ENCODE data around the gene GPANK1. TPM values are rescaled to one million over a fixed set of nuclear protein-coding genes. Genes with fewer than 3 reads are reported as not detected.

The GPANK1 gene
- total and polyA plus RNA-seq, 2 of the 13 experiments (the other 11 are each of a cell fraction or from before 2014, with no cell fraction given), result 15.4 to 22.8 TPM

DNA sequence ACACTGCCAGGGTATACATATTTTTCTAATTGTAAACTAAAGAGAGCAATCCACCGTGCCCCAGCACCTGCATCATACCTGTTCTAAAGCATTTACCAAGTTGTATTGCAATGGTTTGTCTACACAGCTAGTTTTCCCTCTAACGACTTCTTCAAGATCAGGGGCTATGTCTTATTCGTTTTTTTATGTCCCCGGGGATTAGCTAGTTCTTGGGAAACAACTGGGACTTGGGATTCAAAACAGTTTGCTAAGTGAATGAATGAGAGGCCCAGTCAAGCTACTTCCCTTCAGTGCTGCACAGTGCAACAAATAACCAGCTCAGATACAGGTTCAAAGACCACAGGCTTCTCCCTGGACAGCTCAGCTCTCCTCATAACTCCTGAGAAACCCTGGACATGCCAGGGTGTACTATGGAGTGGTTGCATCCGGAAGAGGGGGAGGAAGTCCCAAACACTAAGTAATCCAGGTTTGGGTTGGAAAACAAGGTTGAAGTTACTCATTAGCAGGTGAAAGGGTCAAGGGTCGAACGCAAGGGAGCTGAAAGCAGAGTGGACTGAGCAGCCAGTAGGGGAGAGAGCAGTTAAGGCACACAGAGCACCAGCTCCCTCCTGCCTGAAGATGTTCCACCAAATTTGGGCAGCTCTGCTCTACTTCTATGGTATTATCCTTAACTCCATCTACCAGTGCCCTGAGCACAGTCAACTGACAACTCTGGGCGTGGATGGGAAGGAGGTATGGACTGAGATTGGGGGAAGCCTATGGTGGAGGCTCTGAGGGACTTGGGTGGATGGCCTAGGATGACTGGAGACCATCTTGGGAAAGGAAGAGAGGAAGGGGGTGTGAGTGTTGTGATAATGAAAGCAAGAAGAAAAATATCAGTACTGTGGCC is 9.2 kb downstream of the GPANK1 start, which contains the start of gene APOM (continued):
- TF ChIP-seq HHEX (CRISPR knock-in tag; IDR thresholded peaks at IDR 0.05), result 0 out of 2 replicates have a peak, but pooled peaks have one; percentile 49
- TF ChIP-seq MEF2D (CRISPR knock-in tag; IDR thresholded peaks at IDR 0.05), result peak; percentile 98
- TF ChIP-seq RARA (CRISPR knock-in tag; IDR thresholded peaks at IDR 0.05), result peak; percentile 96
- no peak for TF ChIP-seq EZH2 (conservative IDR thresholded peaks at IDR 0.05; ENCODE audit: low read depth, low read length)
- peak; percentile 71 for TF ChIP-seq SP4 (CRISPR knock-in tag; IDR thresholded peaks at IDR 0.05)
- peak; percentile 96; the same call in 1 of the 2 replicates for TF ChIP-seq THYN1 (CRISPR knock-in tag; IDR thresholded peaks at IDR 0.05; ENCODE audit: borderline replicate concordance, low read depth)
- peak; percentile 83; the same call in 1 of the 2 replicates for TF ChIP-seq SALL2 (CRISPR knock-in tag; IDR thresholded peaks at IDR 0.05)
- TF ChIP-seq ZNF562 (CRISPR knock-in tag; IDR thresholded peaks at IDR 0.05; ENCODE audit: borderline replicate concordance), result no peak
- peak; percentile 43; the same call in 1 of the 2 replicates for TF ChIP-seq KLF6 (CRISPR knock-in tag; IDR thresholded peaks at IDR 0.05)
- TF ChIP-seq, protein P1, sequence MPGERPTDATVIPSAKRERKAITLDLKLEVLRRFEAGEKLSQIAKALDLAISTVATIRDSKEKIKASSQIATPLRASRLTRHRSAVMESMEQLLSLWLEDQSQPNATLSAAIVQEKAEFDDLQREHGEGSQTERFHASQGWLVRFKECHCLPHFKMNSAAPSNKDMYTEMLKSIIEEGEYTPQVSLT (CRISPR knock-in tag; IDR thresholded peaks at IDR 0.05; ENCODE audit: borderline replicate concordance, low read depth), result 0 out of 2 replicates have a peak, but pooled peaks have one; percentile 69
- TF ChIP-seq, protein P2, sequence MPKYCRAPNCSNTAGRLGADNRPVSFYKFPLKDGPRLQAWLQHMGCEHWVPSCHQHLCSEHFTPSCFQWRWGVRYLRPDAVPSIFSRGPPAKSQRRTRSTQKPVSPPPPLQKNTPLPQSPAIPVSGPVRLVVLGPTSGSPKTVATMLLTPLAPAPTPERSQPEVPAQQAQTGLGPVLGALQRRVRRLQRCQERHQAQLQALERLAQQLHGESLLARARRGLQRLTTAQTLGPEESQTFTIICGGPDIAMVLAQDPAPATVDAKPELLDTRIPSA (CRISPR knock-in tag; IDR thresholded peaks at IDR 0.05; ENCODE audit: borderline replicate concordance), result 0 out of 2 replicates have a peak, but pooled peaks have one; percentile 74
- peak; percentile 86; the same call in 1 of the 2 replicates for TF ChIP-seq GZF1 (CRISPR knock-in tag; IDR thresholded peaks at IDR 0.05)
- TF ChIP-seq ZBTB1 (CRISPR knock-in tag; IDR thresholded peaks at IDR 0.05; ENCODE audit: borderline replicate concordance), result no peak
- TF ChIP-seq, protein P3, sequence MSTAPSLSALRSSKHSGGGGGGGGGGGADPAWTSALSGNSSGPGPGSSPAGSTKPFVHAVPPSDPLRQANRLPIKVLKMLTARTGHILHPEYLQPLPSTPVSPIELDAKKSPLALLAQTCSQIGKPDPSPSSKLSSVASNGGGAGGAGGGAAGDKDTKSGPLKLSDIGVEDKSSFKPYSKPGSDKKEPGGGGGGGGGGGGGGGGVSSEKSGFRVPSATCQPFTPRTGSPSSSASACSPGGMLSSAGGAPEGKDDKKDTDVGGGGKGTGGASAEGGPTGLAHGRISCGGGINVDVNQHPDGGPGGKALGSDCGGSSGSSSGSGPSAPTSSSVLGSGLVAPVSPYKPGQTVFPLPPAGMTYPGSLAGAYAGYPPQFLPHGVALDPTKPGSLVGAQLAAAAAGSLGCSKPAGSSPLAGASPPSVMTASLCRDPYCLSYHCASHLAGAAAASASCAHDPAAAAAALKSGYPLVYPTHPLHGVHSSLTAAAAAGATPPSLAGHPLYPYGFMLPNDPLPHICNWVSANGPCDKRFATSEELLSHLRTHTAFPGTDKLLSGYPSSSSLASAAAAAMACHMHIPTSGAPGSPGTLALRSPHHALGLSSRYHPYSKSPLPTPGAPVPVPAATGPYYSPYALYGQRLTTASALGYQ (CRISPR knock-in tag; IDR thresholded peaks at IDR 0.05), result peak; percentile 95
- peak; percentile 76; the same call in 1 of the 2 replicates for TF ChIP-seq ZNF441 (CRISPR knock-in tag; IDR thresholded peaks at IDR 0.05; ENCODE audit: borderline replicate concordance)
- TF ChIP-seq JDP2 (CRISPR knock-in tag; IDR thresholded peaks at IDR 0.05; ENCODE audit: borderline replicate concordance), result no peak; the same call in 1 of the 2 replicates
- TF ChIP-seq, protein P4, sequence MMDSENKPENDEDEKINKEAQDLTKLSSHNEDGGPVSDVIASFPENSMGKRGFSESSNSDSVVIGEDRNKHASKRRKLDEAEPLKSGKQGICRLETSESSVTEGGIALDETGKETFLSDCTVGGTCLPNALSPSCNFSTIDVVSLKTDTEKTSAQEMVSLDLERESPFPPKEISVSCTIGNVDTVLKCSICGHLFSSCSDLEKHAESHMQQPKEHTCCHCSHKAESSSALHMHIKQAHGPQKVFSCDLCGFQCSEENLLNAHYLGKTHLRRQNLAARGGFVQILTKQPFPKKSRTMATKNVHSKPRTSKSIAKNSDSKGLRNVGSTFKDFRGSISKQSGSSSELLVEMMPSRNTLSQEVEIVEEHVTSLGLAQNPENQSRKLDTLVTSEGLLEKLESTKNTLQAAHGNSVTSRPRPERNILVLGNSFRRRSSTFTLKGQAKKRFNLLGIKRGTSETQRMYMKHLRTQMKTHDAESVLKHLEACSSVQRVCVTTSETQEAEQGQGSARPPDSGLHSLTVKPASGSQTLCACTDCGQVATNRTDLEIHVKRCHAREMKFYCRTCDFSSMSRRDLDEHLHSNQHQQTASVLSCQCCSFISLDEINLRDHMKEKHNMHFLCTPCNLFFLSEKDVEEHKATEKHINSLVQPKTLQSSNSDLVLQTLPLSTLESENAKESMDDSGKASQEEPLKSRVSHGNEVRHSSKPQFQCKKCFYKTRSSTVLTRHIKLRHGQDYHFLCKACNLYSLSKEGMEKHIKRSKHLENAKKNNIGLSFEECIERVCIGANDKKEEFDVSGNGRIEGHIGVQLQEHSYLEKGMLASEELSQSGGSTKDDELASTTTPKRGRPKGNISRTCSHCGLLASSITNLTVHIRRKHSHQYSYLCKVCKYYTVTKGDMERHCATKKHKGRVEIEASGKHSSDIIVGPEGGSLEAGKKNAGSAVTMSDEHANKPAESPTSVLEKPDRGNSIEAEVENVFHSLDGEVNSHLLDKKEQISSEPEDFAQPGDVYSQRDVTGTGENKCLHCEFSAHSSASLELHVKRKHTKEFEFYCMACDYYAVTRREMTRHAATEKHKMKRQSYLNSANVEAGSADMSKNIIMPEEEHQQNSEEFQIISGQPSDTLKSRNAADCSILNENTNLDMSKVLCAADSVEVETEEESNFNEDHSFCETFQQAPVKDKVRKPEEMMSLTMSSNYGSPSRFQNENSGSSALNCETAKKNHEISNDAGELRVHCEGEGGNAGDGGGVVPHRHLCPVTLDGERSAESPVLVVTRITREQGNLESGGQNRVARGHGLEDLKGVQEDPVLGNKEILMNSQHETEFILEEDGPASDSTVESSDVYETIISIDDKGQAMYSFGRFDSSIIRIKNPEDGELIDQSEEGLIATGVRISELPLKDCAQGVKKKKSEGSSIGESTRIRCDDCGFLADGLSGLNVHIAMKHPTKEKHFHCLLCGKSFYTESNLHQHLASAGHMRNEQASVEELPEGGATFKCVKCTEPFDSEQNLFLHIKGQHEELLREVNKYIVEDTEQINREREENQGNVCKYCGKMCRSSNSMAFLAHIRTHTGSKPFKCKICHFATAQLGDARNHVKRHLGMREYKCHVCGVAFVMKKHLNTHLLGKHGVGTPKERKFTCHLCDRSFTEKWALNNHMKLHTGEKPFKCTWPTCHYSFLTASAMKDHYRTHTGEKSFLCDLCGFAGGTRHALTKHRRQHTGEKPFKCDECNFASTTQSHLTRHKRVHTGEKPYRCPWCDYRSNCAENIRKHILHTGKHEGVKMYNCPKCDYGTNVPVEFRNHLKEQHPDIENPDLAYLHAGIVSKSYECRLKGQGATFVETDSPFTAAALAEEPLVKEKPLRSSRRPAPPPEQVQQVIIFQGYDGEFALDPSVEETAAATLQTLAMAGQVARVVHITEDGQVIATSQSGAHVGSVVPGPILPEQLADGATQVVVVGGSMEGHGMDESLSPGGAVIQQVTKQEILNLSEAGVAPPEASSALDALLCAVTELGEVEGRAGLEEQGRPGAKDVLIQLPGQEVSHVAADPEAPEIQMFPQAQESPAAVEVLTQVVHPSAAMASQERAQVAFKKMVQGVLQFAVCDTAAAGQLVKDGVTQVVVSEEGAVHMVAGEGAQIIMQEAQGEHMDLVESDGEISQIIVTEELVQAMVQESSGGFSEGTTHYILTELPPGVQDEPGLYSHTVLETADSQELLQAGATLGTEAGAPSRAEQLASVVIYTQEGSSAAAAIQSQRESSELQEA (CRISPR knock-in tag; IDR thresholded peaks at IDR 0.05; ENCODE audit: not compliant biosample characterization), result peak; percentile 54

All from HepG2 (cell line).